ENCODE measurements around the gene LGALS4.
"Not testable (repeated sequence)": the region's sequence is repeated elsewhere in the genome, so short reads cannot be mapped to it uniquely, and the experiment has no call there.

Gene LGALS4

DNA sequence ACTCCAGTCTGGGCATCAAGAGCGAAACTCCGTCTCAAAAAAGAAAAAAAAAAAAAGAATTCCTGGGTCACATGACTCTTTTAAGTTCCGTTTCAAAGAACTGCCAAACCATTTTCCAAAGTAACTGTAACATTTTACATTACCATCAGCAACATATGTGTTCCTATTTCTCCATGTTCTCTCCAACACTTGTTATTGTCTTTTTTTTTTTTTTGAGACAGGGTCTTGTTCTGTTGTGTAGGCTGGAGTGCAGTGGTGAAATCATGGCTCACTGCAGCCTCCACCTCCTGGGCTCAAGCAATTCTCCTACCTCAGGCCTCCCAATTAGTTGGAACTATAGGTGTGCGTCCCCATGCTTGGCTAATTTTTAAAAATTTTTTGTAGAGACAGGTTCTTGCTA lies 17.2 kb downstream of the LGALS4 start:
- no peak for DNase-seq

DNA sequence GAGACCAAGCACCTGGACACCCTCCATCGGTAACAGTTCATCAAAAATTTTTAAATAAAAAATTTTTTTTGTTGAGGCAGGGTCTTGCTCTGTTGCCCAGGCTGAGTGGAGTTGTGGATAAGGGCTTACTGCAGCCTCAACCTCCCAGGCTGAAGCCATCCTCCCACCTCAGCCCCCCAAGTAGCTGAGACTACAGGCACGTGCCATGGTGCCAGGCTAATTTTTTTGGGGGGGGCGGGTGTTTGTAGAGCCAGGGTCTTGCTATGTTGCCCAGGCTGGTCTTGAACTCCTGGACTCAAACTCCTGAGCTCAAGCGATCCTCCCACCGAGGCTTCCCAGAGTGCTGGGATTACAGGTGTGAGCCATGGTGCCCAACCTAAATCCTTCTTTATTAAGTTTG lies 19.1 kb downstream of the LGALS4 start:
- DNase-seq, result no peak

DNA sequence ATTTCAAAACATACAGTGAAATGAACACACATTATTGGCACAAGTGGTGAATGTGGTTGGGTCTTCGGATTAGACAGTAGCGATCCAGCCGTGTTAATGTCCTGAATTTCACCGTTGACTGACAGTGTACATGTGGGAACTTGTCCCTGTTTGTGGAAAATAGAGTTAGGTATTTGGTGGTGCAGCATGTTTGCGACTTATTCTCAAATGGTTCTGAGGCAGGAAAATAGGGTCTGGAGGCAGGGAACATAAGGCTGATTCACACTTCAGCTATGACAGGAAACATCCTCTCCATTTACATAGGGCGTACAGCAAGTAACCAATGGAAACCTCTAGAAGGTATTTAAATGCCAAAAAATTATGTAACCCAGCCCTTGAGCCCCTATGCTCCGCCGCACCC lies 19.6 kb downstream of the LGALS4 start:
- no peak for DNase-seq

DNA sequence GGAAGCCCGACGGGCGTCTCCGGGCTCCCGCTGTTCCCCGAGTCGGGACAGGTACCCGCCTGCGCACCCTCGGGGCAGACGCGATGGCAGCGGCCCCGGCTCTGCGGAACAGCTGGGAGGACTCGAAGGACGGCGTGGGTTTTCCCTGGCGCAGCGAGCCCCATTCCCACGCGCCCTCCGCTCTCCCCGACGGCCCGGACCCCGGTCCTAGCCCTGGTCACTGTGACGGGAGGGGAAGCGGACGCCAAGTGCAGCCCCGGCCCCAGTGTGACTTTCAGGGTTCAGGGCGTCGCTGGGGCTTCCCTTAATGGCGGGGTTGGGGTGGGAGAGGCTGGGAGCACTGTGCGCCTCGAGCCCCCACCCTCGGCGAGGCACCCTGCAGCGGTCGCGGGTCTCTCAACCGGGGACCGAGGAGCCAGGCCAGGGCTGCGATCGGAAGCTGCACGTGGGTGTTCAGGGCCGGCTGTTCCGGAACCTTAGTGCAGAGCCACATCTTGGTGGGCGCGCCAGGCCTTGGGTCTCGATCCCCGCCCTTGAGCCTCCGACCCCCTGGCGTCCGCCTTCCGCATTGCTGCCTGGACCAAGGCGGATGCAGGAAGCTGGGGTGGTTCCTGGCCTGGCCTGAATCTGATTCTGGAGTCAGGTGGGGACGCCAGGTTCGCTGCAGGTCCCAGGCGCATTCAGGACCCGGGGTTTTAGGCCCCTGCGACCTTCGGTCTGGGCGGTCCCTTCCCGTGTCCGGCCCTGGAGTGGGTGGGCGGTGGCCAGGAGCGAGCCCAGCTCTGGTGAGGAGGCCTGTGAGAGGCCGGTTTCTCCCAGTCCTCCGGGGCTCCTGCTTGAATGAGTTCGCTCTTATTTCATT lies 20.3 kb downstream of the LGALS4 start:
- no peak for DNase-seq

DNA sequence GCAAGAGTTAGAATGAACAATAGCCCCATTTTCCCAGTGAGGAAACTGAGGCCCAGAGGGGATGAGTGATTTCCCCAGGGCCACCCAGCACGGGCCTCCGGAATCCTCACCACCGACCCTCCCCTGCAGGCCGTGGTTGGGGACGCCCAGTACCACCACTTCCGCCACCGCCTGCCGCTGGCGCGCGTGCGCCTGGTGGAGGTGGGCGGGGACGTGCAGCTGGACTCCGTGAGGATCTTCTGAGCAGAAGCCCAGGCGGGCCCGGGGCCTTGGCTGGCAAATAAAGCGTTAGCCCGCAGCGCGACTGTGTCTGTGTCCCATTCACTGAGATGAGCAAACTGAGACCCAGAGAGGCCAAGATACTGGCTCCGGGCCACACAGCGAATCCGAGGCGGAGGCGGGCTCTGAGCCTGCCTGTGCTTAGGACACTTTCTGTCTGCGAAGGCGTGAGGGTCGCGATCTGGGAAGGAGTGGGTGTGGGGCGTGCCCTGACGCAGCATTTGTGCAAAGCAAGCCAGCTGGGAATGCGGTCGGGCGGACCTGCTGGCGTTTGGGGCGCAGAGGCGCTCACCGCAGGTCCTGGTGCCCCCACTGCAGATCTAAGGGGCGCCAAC lies 21.2 kb downstream of the LGALS4 start:
- not testable (repeated sequence) for DNase-seq

DNA sequence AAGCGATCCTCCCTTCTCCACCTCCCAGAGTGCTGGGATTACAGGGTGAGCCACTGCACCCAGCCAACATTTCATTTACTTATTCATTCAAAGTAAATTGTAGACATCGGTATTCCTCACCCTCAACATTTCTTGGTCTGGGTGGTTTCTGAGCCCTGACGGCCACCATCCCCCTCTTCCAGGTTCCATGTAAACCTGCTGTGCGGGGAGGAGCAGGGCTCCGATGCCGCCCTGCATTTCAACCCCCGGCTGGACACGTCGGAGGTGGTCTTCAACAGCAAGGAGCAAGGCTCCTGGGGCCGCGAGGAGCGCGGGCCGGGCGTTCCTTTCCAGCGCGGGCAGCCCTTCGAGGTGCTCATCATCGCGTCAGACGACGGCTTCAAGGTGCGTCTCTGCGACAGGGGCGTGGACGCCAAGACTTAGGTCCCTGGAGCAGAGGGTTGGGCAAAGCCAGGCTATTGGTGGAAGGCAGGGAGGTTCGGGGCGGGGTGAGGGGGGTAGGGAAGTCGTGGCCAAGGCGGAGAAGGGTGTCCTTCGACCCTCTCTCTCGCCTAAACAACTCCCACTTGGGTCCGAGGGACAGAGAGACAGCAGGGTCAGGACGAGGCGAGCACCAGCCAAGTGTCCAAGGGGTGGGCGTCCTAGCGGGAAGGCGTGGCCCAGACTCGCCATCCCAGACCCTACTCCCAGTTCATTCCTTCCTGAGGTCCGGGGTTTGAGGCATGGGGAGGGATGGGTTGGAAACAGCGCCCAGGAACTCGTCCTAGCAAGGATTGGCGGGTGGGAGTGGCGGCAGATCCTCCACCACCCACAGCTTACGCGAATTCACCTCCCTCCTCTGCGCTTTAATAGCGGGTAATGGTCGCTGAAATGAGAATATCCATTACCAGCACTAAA lies 22.0 kb downstream of the LGALS4 start:
- not testable (repeated sequence) for DNase-seq

DNA sequence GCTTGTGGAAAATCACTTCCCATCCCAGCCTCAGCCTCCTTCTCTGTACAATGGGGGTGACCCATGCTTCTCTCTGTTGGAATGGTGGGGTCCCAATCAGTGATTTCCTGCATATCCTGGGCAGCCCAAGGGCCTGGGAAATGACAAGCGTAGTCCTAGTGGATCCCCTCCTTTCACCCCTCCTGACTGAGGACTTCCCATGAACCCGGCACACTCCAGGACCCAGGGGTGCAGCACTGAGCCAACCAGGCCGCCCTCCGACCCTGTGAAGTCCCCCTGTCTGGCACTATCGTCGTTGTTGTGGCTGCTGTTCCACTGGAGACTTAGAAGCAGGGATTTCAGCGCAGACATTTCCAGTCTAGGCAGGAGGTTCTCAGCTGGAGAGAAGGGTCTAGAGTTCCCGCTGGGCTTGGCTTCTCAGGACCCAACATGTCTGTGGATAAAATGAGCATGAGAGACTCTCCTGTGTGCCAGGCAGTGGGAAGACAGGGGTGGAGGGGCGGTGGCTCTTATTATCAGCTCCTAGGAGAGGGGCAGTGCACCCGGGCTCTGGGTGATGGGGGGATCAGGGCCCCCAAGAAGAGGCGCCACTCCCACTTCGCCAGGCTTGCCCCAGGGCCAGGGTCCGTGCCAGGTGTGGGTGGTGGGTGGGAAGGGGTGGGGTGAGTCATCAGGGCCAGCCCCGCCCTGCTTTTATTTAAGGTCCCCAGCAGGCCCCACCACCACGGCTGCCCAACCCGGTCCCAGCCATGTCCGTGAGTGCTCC lies 24.1 kb downstream of the LGALS4 start, which contains the start of gene LGALS7B:
Gene LGALS7B (plus strand): TSS at position 723 of the 766 bp plus-strand sequence. CDS start 27 bp downstream, at position 750.
- no peak for DNase-seq

DNA sequence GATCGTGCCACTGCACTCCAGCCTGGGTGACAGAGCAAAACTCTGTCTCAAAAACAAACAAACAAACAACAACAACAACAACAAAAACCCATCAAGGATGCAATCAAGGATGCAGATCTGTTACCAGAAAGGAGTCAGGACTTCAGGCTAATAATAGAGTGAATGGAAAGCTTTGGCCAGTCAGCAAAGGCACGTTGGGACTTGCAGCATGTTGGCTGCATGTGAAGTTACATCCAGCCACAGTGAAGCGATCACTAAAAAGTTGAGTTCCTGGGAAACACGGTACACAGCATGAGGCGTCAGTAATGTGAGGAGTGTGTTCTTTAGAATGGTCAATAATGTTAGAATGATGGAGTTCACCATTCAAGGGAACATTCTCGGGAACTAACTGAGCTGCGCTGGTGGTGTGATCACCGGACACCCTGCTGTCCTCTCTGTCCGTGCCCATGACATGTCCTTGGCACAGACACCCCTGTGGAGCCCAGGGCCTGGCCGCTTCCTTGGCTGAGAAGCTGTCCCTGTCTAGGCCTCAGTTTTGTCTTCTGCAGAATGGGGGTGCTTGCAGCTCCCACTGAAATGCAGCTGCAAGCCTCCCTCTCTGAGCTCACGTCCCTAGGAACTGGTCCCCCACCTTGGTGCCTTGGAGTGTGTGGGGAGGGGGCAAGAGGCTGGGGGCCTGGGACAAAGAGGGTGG lies 26.0 kb downstream of the LGALS4 start:
- no peak for DNase-seq

DNA sequence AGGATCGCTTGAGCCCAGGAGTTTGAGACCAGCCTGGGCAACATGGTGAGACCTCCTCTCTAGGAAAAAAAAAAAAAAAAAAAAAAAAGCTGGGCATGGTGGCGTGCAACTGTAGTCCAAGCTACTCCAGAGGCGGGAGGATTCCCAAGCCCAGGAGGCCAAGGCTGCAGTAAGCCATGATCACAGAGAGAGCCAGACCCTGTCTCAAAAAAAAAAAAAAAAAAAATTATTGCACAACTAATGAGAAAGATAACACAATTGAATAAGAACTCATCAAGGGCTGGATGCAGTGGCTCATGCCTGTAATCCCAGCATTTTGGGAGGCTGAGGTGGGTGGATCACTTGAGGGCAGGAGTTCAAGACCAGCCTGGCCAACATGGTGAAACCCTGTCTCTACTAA lies 26.7 kb downstream of the LGALS4 start:
- DNase-seq, result not testable (repeated sequence)

DNA sequence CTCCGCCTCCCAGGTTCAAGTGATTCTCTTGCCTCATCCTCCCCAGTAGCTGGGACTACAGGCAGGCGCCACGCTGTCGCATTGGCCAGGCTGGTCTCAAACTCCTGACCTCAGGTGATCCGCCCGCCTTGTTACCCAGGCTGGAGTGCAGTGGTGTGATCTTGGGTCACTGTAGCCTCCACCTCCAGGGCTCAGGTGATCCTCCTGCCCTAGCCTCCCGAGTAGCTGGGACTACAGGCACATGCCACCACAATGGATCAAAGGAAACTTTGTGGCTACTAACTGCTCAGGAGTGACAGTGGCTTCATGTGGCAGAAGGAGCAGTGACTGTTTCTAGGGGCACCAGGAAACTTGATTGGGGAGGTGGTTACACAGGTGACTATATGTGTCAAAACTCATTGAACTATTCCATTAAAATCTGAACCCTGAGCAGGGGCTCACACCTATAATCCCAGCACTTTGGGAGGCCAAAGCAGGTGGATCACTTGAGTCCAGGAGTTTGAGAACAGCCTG lies 27.5 kb downstream of the LGALS4 start:
- DNase-seq, result no peak

DNA sequence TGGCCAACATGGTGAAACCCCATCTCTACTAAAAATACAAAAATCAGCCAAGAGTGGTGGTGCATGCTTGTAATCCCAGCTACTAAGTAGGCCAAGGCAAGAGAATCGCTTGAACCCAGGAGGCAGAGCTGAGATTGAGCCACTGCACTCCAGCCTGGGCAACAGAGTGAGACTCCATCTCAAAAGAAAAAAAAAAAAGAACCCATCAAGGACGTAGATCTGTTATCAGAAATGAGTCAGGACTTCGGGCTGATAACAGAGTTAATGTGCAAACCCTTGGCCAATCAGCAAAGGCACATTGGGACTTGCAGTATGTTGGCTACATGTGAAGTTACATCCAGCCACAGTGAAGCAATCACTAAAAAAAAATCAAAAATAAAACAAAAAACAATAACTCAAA lies 28.5 kb downstream of the LGALS4 start:
- DNase-seq, result no peak

DNA sequence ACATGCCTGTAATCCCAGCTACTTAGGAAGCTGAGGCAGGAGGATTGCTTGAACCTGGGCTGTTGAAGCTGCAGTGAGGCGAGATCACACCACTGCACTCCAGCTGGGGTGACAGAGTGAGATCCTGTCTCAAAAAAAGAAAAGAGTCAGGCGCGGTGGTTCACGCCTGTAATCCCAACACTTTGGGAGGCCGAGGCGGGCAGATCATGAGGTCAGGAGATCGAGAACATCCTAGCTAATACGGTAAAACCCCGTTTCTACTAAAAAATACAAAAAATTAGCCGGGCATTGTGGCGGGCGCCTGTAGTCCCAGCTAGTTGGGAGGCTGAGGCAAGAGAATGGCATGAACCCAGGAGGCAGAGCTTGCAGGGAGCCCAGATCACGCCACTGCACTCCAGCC lies 30.5 kb downstream of the LGALS4 start:
- not testable (repeated sequence) for DNase-seq

DNA sequence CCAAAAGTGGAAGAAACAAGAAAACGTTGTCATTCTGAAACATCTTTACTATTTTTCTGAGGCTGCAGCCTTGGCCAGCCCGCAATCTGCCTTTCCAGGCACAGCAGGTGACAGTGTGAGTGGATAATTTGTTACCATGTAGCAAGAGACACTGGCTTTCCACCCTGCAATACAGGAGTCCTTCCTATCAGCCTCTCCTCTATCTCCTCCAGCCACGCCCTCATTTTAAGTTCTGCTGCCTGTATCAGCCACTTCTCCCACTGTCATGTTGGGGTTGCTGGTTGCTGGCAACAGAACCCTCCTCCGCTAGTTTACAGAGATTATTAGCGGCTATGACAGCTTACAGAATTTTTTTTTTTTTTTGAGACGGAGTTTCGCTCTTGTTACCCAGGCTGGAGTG lies 31.7 kb downstream of the LGALS4 start:
- DNase-seq, result no peak

DNA sequence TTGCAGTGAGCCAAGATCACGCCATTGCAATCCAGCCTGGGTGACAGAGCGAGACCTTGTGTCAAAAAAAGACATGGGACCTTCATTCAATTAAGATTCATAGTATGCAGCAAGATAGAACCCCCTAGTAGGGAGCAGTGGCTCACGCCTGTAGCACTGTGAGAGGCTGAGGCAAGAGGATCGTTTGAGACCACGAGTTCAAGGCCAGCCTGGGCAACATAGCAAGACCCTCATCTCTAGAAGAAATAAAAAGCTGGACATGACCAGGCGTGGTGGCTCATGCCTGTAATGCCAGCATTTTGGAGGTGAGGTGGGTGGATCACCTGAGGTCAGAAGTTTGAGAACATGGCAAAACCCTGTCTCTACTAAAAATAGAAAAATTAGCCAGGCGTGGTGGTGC lies 32.3 kb downstream of the LGALS4 start:
- DNase-seq, result no peak

DNA sequence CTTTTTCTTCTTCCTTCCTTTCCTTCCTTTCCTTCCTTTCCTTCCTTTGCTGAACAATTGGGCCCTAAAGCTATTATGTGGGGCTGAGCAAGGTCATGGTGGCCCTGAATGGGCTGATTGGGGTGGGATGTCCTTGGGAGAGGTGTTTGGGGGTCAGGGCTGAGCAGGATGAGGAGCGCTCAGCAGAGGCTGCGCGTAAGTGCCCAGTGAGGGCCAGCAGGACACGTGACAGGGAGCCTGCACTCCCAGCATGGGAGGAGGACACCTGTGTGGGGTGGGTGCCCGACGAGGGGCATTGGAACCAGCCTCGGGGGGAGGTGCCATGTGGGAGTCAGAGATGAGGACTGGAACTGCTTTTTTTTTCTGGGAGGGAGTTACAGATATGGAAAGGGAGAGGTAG lies 34.0 kb downstream of the LGALS4 start:
- no peak for DNase-seq

DNA sequence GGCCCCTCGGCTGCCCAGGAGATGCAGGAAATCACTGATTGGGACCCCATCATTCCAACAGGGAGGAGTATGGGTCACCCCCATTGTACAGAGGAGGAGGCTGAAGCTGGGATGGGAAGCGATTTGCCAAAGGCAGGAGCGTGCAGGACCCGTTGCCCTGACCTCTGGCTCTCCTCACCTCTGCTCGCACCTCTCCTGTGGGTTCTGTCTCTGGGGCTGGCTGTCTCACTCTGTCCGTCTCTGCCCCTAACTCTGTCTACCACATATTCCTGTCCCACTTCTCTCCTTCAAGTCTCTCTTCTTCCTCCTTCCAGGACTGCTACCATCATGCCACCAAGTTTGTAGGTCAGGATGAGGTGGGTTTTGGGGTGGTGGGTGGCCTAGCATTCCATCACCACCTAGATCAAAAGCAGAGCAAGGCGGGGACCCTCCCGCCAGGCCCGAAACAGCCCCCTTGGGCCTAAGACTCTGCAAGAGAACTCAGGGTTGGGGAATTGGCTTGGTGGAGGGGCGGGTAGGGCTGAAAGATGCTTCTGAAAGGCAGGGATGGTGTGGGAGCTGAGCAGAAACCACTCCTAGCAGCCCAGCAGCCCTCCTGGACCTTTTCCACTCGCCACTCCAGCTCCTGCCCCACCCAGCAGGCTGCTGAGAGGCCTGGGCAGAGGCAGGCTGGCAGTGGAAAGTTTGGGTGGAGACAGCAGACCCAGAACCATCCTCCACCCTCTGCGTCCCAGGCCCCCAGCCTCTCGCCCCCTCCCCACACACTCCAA lies 38.4 kb downstream of the LGALS4 start:
- DNase-seq, result no peak

DNA sequence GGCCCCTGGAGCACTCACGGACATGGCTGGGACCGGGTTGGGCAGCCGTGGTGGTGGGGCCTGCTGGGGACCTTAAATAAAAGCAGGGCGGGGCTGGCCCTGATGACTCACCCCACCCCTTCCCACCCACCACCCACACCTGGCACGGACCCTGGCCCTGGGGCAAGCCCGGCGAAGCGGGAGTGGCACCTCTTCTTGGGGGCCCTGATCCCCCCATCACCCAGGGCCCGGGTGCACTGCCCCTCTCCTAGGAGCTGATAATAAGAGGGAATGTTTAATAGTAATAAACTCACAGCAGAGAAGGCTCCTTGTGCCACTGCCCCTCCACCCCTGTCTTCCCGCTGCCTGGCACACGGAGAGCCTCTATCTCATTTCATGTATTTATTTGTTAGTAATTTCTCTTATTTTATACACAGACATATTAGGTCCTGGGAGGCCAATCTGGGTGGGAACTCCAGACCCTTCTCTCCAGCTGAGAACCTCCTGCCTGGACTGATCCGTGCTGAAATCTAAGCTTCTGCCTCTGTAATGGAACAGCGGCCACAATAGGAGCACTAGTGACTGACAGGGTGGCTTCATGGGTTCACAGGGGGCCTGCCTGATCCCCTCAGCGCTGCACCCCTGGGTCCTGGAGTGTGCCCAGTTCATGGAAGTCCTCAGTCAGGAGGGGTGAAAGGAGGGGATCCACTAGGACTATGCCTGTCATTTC lies 39.1 kb downstream of the LGALS4 start, which contains the start of gene LGALS7:
Gene LGALS7 (minus strand): TSS at position 49 of the 709 bp plus-strand sequence. CDS start 25 bp downstream, at position 24.
- no peak for DNase-seq

DNA sequence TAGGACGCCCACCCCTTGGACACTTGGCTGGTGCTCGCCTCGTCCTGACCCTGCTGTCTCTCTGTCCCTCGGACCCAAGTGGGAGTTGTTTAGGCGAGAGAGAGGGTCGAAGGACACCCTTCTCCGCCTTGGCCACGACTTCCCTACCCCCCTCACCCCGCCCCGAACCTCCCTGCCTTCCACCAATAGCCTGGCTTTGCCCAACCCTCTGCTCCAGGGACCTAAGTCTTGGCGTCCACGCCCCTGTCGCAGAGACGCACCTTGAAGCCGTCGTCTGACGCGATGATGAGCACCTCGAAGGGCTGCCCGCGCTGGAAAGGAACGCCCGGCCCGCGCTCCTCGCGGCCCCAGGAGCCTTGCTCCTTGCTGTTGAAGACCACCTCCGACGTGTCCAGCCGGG lies 41.2 kb downstream of the LGALS4 start:
- DNase-seq, result not testable (repeated sequence)

DNA sequence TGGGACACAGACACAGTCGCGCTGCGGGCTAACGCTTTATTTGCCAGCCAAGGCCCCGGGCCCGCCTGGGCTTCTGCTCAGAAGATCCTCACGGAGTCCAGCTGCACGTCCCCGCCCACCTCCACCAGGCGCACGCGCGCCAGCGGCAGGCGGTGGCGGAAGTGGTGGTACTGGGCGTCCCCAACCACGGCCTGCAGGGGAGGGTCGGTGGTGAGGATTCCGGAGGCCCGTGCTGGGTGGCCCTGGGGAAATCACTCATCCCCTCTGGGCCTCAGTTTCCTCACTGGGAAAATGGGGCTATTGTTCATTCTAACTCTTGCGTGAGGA lies 41.8 kb downstream of the LGALS4 start:
- DNase-seq, result not testable (repeated sequence)

Measured in hippocampal formation (tissue), 2 donors.